WTC11 (cell line): ENCODE measurements around the gene CFAP221.

ENCODE experiments used
- CTCF ChIP-seq: fragments of 200-600 bp; IDR thresholded peaks from 2 replicates; pipeline ENCODE4 v1.8.0; 2022; ENCODE audit warnings: antibody characterized with exemption
- ETV6 ChIP-seq: sonication (generic); formaldehyde crosslinking; IDR thresholded peaks from 2 replicates; pipeline ENCODE4 v1.8.1; 2022; ENCODE audit warnings: mild to moderate bottlenecking, missing genetic modification reagents
- FOXJ3 ChIP-seq: sonication (generic); formaldehyde crosslinking; IDR thresholded peaks from 2 replicates; pipeline ENCODE4 v1.9.0; 2021; ENCODE audit warnings: missing genetic modification reagents, mild to moderate bottlenecking, borderline replicate concordance
- HMGXB4 ChIP-seq: sonication (generic); formaldehyde crosslinking; IDR thresholded peaks from 2 replicates; pipeline ENCODE4 v1.8.1; 2023; ENCODE audit warnings: mild to moderate bottlenecking, moderate library complexity, missing genetic modification reagents
- IRF2 ChIP-seq: sonication (generic); formaldehyde crosslinking; IDR thresholded peaks from 2 replicates; pipeline ENCODE4 v1.8.0; 2022; ENCODE audit warnings: low read depth, missing genetic modification reagents, borderline replicate concordance
- JUN ChIP-seq: sonication (generic); formaldehyde crosslinking; IDR thresholded peaks from 2 replicates; pipeline ENCODE4 v1.8.0; 2023; ENCODE audit warnings: mild to moderate bottlenecking, missing genetic modification reagents
- NFYB ChIP-seq: sonication (generic); formaldehyde crosslinking; conservative IDR thresholded peaks from 2 replicates; pipeline ENCODE4 v1.8.0; 2022; ENCODE audit warnings: low read depth, missing genetic modification reagents
- NR3C1 ChIP-seq: sonication (generic); formaldehyde crosslinking; conservative IDR thresholded peaks from 2 replicates; pipeline ENCODE4 v1.8.1; 2023; ENCODE audit warnings: low read depth, mild to moderate bottlenecking, missing genetic modification reagents
- PRDM15 ChIP-seq: sonication (generic); formaldehyde crosslinking; IDR thresholded peaks from 2 replicates; pipeline ENCODE4 v1.8.0; 2022; ENCODE audit warnings: missing genetic modification reagents
- PREB ChIP-seq: sonication (generic); formaldehyde crosslinking; IDR thresholded peaks from 2 replicates; pipeline ENCODE4 v1.8.1; 2022; ENCODE audit warnings: mild to moderate bottlenecking, missing genetic modification reagents, moderate library complexity, borderline replicate concordance
- TCF7 ChIP-seq: sonication (generic); formaldehyde crosslinking; IDR thresholded peaks from 2 replicates; pipeline ENCODE4 v1.8.0; 2022; ENCODE audit warnings: mild to moderate bottlenecking, low read depth, missing genetic modification reagents, moderate library complexity
- USF2 ChIP-seq: sonication (generic); formaldehyde crosslinking; IDR thresholded peaks from 2 replicates; pipeline ENCODE4 v1.8.1; 2023; ENCODE audit warnings: mild to moderate bottlenecking, missing genetic modification reagents, moderate library complexity
- ZNF138 ChIP-seq: sonication (generic); formaldehyde crosslinking; conservative IDR thresholded peaks from 2 replicates; pipeline ENCODE4 v1.8.1; 2022; ENCODE audit warnings: mild to moderate bottlenecking, moderate library complexity, missing genetic modification reagents

- TF ChIP-seq PREB (CRISPR knock-in tag), result no peak
- TF ChIP-seq CTCF, result no peak
- no peak for TF ChIP-seq NR3C1 (CRISPR knock-in tag)
- no peak for TF ChIP-seq ZNF138 (CRISPR knock-in tag)
- TF ChIP-seq IRF2 (CRISPR knock-in tag), result no peak
- no peak for TF ChIP-seq HMGXB4
- TF ChIP-seq TCF7 (CRISPR knock-in tag), result no peak
- no peak for TF ChIP-seq JUN (CRISPR knock-in tag)
- TF ChIP-seq NFYB (CRISPR knock-in tag), result no peak
- no peak for TF ChIP-seq USF2
- no peak for TF ChIP-seq PRDM15 (CRISPR knock-in tag)
- no peak for TF ChIP-seq ETV6 (CRISPR knock-in tag)
- TF ChIP-seq FOXJ3 (CRISPR knock-in tag), result no peak
These were observed 46.6 kb downstream of the CFAP221 start for GRCh38 chr2:119590873-119591272.
